Upper lobe of right lung (tissue), 1 donor: ENCODE measurements around the gene ENTREP3. TPM values are rescaled to one million over a fixed set of nuclear protein-coding genes. Genes with fewer than 3 reads are reported as not detected.
"Not testable (repeated sequence)": the region's sequence is repeated elsewhere in the genome, so short reads cannot be mapped to it uniquely, and the experiment has no call there.

Source experiments
- ATAC-seq: fragments of 200-7000 bp; cut with Tn5 transposase; one replicate; pipeline ENCODE4 v1.9.1; 2020; ENCODE audit warnings: mild to moderate bottlenecking, moderate library complexity
- DNase-seq: peaks from one replicate; pipeline ENCODE4 v3.0.0-alpha.2; 2020
- H3K27ac ChIP-seq: fragments of 200-600 bp; one replicate; pipeline ENCODE4 v1.8.0; 2022
- H3K27me3 ChIP-seq: fragments of 200-600 bp; one replicate; pipeline ENCODE4 v1.8.0; 2022; ENCODE audit warnings: mild to moderate bottlenecking
- H3K36me3 ChIP-seq: fragments of 200-600 bp; one replicate; pipeline ENCODE4 v1.8.0; 2022
- H3K4me1 ChIP-seq: fragments of 200-600 bp; one replicate; pipeline ENCODE4 v1.8.0; 2022
- H3K4me3 ChIP-seq: fragments of 200-600 bp; one replicate; pipeline ENCODE4 v1.8.0; 2022; ENCODE audit warnings: mild to moderate bottlenecking
- H3K9me3 ChIP-seq: fragments of 200-600 bp; one replicate; pipeline ENCODE4 v1.8.0; 2022
- intact Hi-C: fragments of 100-400 bp; cut with DNase I; formaldehyde crosslinking; loops from one replicate; pipeline ENCODE4 v1.11.0; 2022
- total RNA-seq: library from RNA; stranded (reverse); fragmentation: NEBNext Ultra II Directional; extraction: Animal tissue kit (Norgen Biotek cat#: 25700); gene quantifications from one replicate; pipeline ENCODE4 v1.2.1, GENCODE V29; 2021
- TF ChIP-seq, protein P1 (sequence below): fragments of 200-600 bp; IDR thresholded peaks from one replicate; pipeline ENCODE4 v1.8.0; 2022; ENCODE audit warnings: antibody characterized with exemption
- donor health status: DM: no; HTN: yes; CAD: no; lungs with severe emphysema.

ENTREP3 gene
- total RNA-seq, 1 donor from 2014 or later: 27.8 TPM

DNA sequence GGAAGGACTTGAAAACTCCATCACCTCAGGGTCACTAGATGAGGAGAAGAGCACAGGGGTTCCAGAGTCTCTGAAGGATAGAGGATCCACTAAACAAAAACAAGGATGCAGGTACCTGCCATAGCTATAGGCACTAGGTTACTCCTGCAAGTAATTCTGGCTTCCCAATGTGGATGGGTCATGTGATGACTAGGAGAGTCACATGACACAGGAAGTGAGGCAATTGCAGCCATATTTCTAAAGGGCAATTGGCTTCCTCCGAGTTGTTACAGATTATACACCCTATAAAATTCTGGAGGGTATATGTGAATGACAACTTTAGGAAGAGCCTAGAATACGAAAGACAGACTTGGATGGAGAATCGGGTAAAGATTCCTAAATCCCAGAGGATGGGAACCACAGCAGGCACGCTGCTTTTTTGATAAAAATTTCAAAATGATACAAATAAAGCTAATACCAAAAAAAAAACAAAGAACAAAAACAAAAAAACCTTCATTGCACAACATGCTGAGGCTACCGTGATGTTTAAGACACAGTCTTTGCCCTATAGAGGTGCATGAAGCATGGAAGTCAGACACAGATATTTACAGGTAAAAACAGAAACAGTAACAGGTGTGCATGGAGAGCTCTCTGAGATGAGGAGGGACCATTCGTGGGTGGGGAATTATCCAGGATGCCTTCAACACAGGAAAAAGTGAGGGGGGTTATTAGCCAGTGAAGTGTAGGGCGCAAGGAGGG lies 36.3 kb downstream of the ENTREP3 start:
- Histone ChIP-seq H3K4me1 (peaks cover 6% of the 10 kb centered on the region), H3K27ac (peak overlapping the region; percentile 8), H3K27me3 (no peaks in the 10 kb centered on the region), H3K4me3 (no peak overlapping the region), H3K9me3 (no peaks in the 10 kb centered on the region), H3K36me3 (no peaks in the 10 kb centered on the region)
- TF ChIP-seq, protein P1, sequence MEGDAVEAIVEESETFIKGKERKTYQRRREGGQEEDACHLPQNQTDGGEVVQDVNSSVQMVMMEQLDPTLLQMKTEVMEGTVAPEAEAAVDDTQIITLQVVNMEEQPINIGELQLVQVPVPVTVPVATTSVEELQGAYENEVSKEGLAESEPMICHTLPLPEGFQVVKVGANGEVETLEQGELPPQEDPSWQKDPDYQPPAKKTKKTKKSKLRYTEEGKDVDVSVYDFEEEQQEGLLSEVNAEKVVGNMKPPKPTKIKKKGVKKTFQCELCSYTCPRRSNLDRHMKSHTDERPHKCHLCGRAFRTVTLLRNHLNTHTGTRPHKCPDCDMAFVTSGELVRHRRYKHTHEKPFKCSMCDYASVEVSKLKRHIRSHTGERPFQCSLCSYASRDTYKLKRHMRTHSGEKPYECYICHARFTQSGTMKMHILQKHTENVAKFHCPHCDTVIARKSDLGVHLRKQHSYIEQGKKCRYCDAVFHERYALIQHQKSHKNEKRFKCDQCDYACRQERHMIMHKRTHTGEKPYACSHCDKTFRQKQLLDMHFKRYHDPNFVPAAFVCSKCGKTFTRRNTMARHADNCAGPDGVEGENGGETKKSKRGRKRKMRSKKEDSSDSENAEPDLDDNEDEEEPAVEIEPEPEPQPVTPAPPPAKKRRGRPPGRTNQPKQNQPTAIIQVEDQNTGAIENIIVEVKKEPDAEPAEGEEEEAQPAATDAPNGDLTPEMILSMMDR: no peak
- DNase-seq (no peak), ATAC-seq (peak; percentile 55)
- intact Hi-C loops: no loop called here

DNA sequence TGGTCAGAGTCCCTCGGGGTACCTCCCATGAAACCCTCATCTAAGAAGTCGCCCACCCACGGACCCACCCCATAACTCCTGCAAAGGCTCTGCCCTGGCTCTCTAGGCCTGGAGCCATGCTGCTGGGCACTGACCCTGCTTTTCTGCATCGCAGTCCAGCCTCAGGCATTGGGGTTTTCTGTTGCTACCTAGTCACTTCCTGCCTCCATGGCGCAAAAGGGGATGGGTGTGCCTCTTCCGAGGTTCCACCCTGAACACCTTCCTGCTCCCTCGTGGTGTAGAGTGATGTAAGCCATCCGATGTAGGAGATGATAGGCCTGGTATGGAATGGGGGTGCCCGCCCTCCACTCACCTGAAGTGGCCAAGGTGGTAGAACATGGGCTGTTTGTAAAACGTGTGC lies 40.6 kb downstream of the ENTREP3 start:
- H3K4me1 ChIP-seq, DNase-seq, H3K27me3 ChIP-seq, H3K9me3 ChIP-seq, H3K36me3 ChIP-seq, ATAC-seq, intact Hi-C loops, H3K4me3 ChIP-seq, H3K27ac ChIP-seq: not testable (repeated sequence)

DNA sequence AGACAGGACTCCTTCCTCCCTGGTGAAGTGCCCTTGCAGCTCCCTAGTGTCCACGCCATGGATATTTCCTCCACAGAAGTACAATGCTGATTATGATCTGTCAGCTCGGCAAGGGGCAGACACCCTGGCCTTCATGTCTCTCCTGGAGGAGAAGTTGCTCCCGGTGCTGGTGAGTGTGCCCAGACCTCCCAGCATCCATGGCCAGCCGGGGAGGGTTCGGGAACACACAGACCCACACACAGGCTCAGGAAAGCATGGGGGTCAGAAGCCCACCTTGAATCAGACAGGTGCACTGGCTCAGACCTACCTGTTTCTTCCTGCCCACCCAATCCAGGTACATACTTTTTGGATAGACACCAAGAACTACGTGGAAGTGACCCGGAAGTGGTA lies 43.2 kb downstream of the ENTREP3 start:
- DNase-seq, intact Hi-C loops, H3K27ac ChIP-seq: not testable (repeated sequence)

DNA sequence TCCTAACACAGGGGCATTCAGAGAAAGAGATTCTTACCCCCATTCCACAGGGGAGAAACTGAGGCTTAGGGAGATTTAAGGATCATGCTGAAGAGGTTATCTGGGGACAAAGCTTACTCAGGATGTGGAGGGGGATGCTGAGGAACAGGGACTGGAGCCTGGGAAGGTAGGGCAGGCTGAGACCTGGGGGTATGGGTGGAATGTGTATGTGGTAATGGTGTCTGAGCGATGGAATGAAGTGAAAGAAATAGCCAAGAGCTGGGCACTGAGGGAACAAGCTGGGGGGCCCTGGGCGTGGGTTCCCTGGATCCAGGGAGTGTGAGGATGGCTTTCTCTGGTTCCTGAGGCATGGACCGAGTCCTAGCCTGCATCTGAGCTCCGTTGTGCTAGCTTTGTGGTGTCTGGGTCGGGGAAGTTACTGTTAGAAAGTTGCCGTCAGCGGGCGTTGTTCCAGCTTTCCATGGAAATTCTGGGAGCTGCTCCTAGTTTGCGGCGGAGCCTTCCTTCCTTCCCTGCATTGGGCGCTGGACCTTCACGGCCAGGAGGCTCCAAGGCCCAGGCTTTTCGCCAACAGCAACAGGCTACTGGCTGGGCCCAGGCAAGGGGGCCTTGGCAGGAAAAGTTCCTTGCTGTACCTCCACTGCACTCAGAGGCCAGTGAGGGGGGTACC lies 43.8 kb downstream of the ENTREP3 start:
- H3K36me3 ChIP-seq, H3K27me3 ChIP-seq, H3K27ac ChIP-seq, intact Hi-C loops, ATAC-seq, DNase-seq, H3K9me3 ChIP-seq, H3K4me3 ChIP-seq: not testable (repeated sequence)
- H3K4me1 ChIP-seq: peaks cover 27% of the 10 kb centered on the region

More for the DNA sequence above, 43.2 kb downstream of the ENTREP3 start:
- H3K9me3 ChIP-seq, H3K27me3 ChIP-seq, ATAC-seq, H3K4me3 ChIP-seq, H3K36me3 ChIP-seq: not testable (repeated sequence)
- H3K4me1 ChIP-seq: peaks cover 21% of the 10 kb centered on the region

DNA sequence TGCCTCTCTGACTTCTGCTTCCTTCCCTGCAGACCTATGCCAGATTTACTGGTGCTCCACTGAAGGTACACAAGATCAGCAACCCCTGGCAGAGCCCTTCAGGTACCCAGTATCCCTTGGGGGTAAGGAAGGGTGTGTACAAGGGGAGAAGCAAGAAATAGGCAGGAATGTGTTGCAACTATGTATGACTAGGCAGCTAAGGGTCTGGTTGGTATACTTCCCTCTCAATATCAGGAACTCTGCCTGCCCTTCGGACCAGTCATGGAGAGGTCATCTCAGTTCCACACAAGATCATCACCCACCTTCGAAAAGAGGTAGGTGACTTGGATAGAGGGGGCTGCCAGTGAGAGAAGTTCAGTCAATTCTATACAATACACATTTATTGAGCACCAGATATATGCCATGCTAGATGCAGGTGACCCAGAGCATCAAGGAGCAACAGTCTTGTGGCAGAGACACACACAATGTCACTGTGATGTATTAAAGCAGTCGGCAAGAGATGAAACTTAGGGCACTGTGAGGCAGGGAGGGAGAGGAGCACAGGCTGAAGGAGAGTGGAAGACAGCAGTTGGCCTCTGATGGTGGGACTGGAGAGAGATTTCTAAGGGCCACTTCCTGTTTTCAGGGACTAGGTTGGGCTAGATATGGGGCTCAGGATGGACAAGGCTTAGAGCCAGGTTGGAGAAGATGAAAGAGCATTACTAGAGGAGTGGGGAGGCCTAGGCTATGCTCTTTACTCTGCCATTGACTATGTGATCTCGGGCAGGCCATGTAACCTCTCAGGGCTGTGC lies 44.8 kb downstream of the ENTREP3 start:
- Histone ChIP-seq H3K27me3 (no peaks in the 10 kb centered on the region), H3K4me3 (no peak overlapping the region), H3K4me1 (peaks cover 28% of the 10 kb centered on the region), H3K36me3 (no peaks in the 10 kb centered on the region), H3K9me3 (no peaks in the 10 kb centered on the region), H3K27ac (peak overlapping the region; percentile 100)
- intact Hi-C loops: no loop called here
- TF ChIP-seq, protein P1: no peak
- DNase-seq (no peak), ATAC-seq (peak; percentile 4)

DNA sequence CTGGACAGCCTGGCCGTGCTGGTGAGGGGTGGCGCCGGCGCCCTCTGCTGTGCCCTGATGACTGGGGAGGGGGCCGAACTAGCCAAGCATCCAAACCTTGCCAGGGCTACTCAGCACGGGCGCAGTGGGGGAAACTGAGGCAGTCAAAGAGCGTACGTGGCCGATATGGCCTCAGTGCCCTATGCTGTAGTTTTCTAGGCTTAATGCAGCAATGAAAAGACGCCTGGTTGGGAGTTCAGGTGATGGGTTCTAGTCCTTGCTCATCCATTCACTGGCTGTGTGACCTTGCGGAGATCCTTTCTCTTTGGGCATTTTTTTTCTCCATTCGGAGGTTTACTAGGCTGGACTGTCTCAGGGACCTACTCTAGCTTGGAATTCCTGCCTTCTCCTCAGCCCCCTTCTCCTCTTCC lies 46.0 kb downstream of the ENTREP3 start:
- H3K4me1 ChIP-seq: peaks cover 28% of the 10 kb centered on the region
- peak overlapping the region; percentile 100 for H3K27ac ChIP-seq
- intact Hi-C loops: no loop called here
- no peaks in the 10 kb centered on the region for H3K36me3 ChIP-seq
- no peaks in the 10 kb centered on the region for H3K9me3 ChIP-seq
- DNase-seq: no peak
- TF ChIP-seq, protein P1: no peak
- H3K27me3 ChIP-seq: no peaks in the 10 kb centered on the region
- no peak for ATAC-seq
- peak overlapping the region; percentile 90 for H3K4me3 ChIP-seq
